WTC11 (cell line): ENCODE results near the gene REPIN1.

Source experiments
- CBFB ChIP-seq: sonication (generic); formaldehyde crosslinking; IDR thresholded peaks from 2 replicates; pipeline ENCODE4 v1.8.1; 2022; ENCODE audit warnings: mild to moderate bottlenecking, low read depth, missing genetic modification reagents
- CREB1 ChIP-seq: sonication (generic); formaldehyde crosslinking; IDR thresholded peaks from 2 replicates; pipeline ENCODE4 v1.8.0; 2023; ENCODE audit warnings: mild to moderate bottlenecking, missing genetic modification reagents
- CTCF ChIP-seq: fragments of 200-600 bp; IDR thresholded peaks from 2 replicates; pipeline ENCODE4 v1.8.0; 2022; ENCODE audit warnings: antibody characterized with exemption
- ESRRA ChIP-seq: sonication (generic); formaldehyde crosslinking; IDR thresholded peaks from 2 replicates; pipeline ENCODE4 v1.8.1; 2022; ENCODE audit warnings: mild to moderate bottlenecking, missing genetic modification reagents, borderline replicate concordance
- FOXJ3 ChIP-seq: sonication (generic); formaldehyde crosslinking; IDR thresholded peaks from 2 replicates; pipeline ENCODE4 v1.9.0; 2021; ENCODE audit warnings: missing genetic modification reagents, mild to moderate bottlenecking, borderline replicate concordance
- MAX ChIP-seq: sonication (generic); formaldehyde crosslinking; IDR thresholded peaks from 2 replicates; pipeline ENCODE4 v1.8.0; 2022; ENCODE audit warnings: mild to moderate bottlenecking, missing genetic modification reagents
- RELA ChIP-seq: sonication (generic); formaldehyde crosslinking; IDR thresholded peaks from 2 replicates; pipeline ENCODE4 v1.8.1; 2022; ENCODE audit warnings: missing genetic modification reagents, mild to moderate bottlenecking, borderline replicate concordance
- SP1 ChIP-seq: sonication (generic); formaldehyde crosslinking; conservative IDR thresholded peaks from 2 replicates; pipeline ENCODE4 v1.8.1; 2022; ENCODE audit warnings: missing genetic modification reagents
- USF2 ChIP-seq: sonication (generic); formaldehyde crosslinking; IDR thresholded peaks from 2 replicates; pipeline ENCODE4 v1.8.1; 2023; ENCODE audit warnings: mild to moderate bottlenecking, missing genetic modification reagents, moderate library complexity

GRCh38 chr7:150358988-150359621 lies 9.5 kb upstream of the REPIN1 start:
- TF ChIP-seq CREB1 (no peak), CTCF (no peak), USF2 (CRISPR knock-in tag) (no peak), SP1 (CRISPR knock-in tag) (no peak), ESRRA (CRISPR knock-in tag) (no peak), FOXJ3 (CRISPR knock-in tag) (no peak), MAX (CRISPR knock-in tag) (no peak), CBFB (CRISPR knock-in tag) (no peak), RELA (CRISPR knock-in tag) (no peak)
